Measurements from ENCODE around the gene FATE1. TPM values are rescaled to one million over a fixed set of nuclear protein-coding genes. Genes with fewer than 3 reads are reported as not detected.

Gene FATE1
- total RNA-seq, 2 donors from 2014 or later = 1,003 TPM; not detected in 1

GRCh38 chrX:151702741-151703340 lies 13.0 kb upstream of the FATE1 start:
- WGBS = 68% methylated on average over 7 of the region's 7 CpGs
- H3K4me1 ChIP-seq (replicated peaks) = no peaks in the 10 kb centered on the region
- no peak for DNase-seq (ENCODE audit: low spot score)
- H3K27ac ChIP-seq = no peak overlapping the region
- intact Hi-C loops (cut with DNase I) = no loop called here
- no peaks in the 10 kb centered on the region for H3K9me3 ChIP-seq
- H3K27me3 ChIP-seq (replicated peaks; ENCODE audit: insufficient read depth) = no peaks in the 10 kb centered on the region
- TF ChIP-seq POLR2AphosphoS5 (IDR thresholded peaks at IDR 0.05) = no peak
- TF ChIP-seq POLR2A (IDR thresholded peaks at IDR 0.05) = no peak
- TF ChIP-seq, protein P1, sequence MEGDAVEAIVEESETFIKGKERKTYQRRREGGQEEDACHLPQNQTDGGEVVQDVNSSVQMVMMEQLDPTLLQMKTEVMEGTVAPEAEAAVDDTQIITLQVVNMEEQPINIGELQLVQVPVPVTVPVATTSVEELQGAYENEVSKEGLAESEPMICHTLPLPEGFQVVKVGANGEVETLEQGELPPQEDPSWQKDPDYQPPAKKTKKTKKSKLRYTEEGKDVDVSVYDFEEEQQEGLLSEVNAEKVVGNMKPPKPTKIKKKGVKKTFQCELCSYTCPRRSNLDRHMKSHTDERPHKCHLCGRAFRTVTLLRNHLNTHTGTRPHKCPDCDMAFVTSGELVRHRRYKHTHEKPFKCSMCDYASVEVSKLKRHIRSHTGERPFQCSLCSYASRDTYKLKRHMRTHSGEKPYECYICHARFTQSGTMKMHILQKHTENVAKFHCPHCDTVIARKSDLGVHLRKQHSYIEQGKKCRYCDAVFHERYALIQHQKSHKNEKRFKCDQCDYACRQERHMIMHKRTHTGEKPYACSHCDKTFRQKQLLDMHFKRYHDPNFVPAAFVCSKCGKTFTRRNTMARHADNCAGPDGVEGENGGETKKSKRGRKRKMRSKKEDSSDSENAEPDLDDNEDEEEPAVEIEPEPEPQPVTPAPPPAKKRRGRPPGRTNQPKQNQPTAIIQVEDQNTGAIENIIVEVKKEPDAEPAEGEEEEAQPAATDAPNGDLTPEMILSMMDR (IDR thresholded peaks at IDR 0.05) = no peak
- no peak overlapping the region for H3K4me3 ChIP-seq
- no peaks in the 10 kb centered on the region for H3K36me3 ChIP-seq

- Histone ChIP-seq H3K9me3 (no peaks in the 10 kb centered on the region), H3K27me3 (replicated peaks; ENCODE audit: insufficient read depth) (no peaks in the 10 kb centered on the region), H3K4me3 (no peak overlapping the region), H3K4me1 (replicated peaks) (no peaks in the 10 kb centered on the region), H3K27ac (no peak overlapping the region), H3K36me3 (no peaks in the 10 kb centered on the region)
- intact Hi-C loops (cut with DNase I) = no loop called here
- TF ChIP-seq POLR2A (IDR thresholded peaks at IDR 0.05) (no peak), POLR2AphosphoS5 (IDR thresholded peaks at IDR 0.05) (no peak)
- TF ChIP-seq, protein P1 (IDR thresholded peaks at IDR 0.05) = no peak
- 9% methylated on average over 5 of the region's 7 CpGs for WGBS
- DNase-seq (ENCODE audit: low spot score) = no peak
These were observed 12.3 kb upstream of the FATE1 start for GRCh38 chrX:151703487-151703886.

GRCh38 chrX:151704041-151704663 lies 11.7 kb upstream of the FATE1 start:
- no peaks in the 10 kb centered on the region for H3K27me3 ChIP-seq (replicated peaks; ENCODE audit: insufficient read depth)
- no peaks in the 10 kb centered on the region for H3K9me3 ChIP-seq
- H3K36me3 ChIP-seq = no peaks in the 10 kb centered on the region
- WGBS = 50% methylated on average over 13 of the region's 13 CpGs
- intact Hi-C loops (cut with DNase I) = no loop called here
- no peak for TF ChIP-seq POLR2AphosphoS5 (IDR thresholded peaks at IDR 0.05)
- TF ChIP-seq, protein P1 (IDR thresholded peaks at IDR 0.05) = no peak
- TF ChIP-seq POLR2A (IDR thresholded peaks at IDR 0.05) = no peak
- H3K4me1 ChIP-seq (replicated peaks) = no peaks in the 10 kb centered on the region
- no peak for DNase-seq (ENCODE audit: low spot score)
- H3K27ac ChIP-seq = no peak overlapping the region
- H3K4me3 ChIP-seq = no peak overlapping the region

DNA sequence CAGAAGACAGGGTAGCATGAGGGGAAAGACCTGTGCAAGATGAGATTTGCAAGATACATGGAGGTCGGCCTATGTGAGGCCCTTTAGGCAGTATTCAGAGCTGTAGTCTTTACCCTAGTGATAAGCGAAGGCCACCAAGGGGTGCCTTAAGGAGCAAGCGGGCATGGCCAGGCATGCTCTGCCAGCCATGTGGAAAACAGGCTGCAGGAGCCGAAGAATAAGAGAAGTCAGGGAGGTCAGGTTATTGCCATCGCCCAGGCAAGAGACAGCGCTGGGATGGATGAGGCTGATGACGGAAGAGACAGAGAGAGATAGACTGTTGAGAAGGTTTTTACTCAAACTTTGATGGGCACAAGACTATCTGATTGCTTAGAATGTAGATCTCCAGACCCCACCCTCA lies 7.0 kb upstream of the FATE1 start:
- Histone ChIP-seq H3K27ac (no peak overlapping the region), H3K4me1 (replicated peaks) (no peaks in the 10 kb centered on the region), H3K27me3 (replicated peaks; ENCODE audit: insufficient read depth) (no peaks in the 10 kb centered on the region), H3K4me3 (no peak overlapping the region), H3K36me3 (no peaks in the 10 kb centered on the region), H3K9me3 (no peaks in the 10 kb centered on the region)
- DNase-seq (ENCODE audit: low spot score) = no peak
- TF ChIP-seq POLR2A (IDR thresholded peaks at IDR 0.05) (no peak), POLR2AphosphoS5 (IDR thresholded peaks at IDR 0.05) (no peak)
- TF ChIP-seq, protein P1 (IDR thresholded peaks at IDR 0.05) = no peak
- WGBS = 93% methylated on average over 7 of the region's 7 CpGs
- intact Hi-C loops (cut with DNase I) = no loop called here

- Histone ChIP-seq H3K4me1 (replicated peaks) (no peaks in the 10 kb centered on the region), H3K27me3 (replicated peaks; ENCODE audit: insufficient read depth) (no peaks in the 10 kb centered on the region), H3K4me3 (no peak overlapping the region), H3K27ac (no peak overlapping the region), H3K9me3 (no peaks in the 10 kb centered on the region), H3K36me3 (no peaks in the 10 kb centered on the region)
- WGBS = 79% methylated on average over 2 of the region's 2 CpGs
- TF ChIP-seq, protein P1 (IDR thresholded peaks at IDR 0.05) = no peak
- TF ChIP-seq POLR2A (IDR thresholded peaks at IDR 0.05) = no peak
- no peak for TF ChIP-seq POLR2AphosphoS5 (IDR thresholded peaks at IDR 0.05)
- DNase-seq (ENCODE audit: low spot score) = no peak
- intact Hi-C loops (cut with DNase I) = no loop called here
These were observed 5.4 kb upstream of the FATE1 start for GRCh38 chrX:151710457-151710856.
